PC-9 (cell line): ENCODE data around the gene LINGO1.

Experiments
- EZH2 ChIP-seq: fragments of 200-600 bp; sonication (generic); IDR thresholded peaks from 2 replicates; pipeline ENCODE4 v1.8.0; 2017; ENCODE audit warnings: antibody characterized with exemption, low read depth
- TF ChIP-seq, protein P1 (sequence below): fragments of 200-600 bp; sonication (generic); conservative IDR thresholded peaks from 2 replicates; pipeline ENCODE4 v1.6.1; 2017; ENCODE audit warnings: mixed run types, antibody characterized with exemption, mild to moderate bottlenecking, moderate library complexity

DNA sequence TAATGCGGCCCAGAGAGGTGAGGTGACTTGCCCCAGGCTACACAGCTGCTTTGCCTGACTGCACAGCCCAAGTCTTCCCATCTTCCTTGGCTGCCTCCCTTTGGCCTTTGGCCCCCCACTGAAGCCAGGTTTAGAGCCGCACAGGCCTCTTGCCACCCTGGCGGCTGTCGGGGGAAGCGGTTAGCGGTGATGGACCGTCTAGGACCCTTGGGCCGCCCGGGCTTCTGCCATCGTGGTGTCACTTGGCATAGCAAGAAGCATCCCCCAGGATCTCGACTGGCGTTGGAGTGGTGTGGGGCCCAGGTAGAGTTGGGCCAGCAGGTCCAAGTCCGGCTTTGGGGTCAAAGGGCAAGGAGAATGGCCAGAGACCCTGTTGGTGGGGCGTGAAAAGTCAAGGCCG is 61.0 kb downstream of the LINGO1 start:
- TF ChIP-seq EZH2: no peak
- TF ChIP-seq, protein P1, sequence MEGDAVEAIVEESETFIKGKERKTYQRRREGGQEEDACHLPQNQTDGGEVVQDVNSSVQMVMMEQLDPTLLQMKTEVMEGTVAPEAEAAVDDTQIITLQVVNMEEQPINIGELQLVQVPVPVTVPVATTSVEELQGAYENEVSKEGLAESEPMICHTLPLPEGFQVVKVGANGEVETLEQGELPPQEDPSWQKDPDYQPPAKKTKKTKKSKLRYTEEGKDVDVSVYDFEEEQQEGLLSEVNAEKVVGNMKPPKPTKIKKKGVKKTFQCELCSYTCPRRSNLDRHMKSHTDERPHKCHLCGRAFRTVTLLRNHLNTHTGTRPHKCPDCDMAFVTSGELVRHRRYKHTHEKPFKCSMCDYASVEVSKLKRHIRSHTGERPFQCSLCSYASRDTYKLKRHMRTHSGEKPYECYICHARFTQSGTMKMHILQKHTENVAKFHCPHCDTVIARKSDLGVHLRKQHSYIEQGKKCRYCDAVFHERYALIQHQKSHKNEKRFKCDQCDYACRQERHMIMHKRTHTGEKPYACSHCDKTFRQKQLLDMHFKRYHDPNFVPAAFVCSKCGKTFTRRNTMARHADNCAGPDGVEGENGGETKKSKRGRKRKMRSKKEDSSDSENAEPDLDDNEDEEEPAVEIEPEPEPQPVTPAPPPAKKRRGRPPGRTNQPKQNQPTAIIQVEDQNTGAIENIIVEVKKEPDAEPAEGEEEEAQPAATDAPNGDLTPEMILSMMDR: no peak
